HCT116 (cell line): ENCODE data around the gene IMMP2L. TPM values are rescaled to one million over a fixed set of nuclear protein-coding genes. Genes with fewer than 3 reads are reported as not detected.

Source experiments
- ATAC-seq: fragments of 200-7000 bp; cut with Tn5 transposase; 2 replicates; pipeline ENCODE4 v1.9.1; 2020; ENCODE audit warnings: mild to moderate bottlenecking, moderate library complexity
- BruUV-seq: library from RNA; stranded (reverse); fragments of 400-500 nt; replicated peaks from 2 replicates; lab custom pipeline; 2021; lab: Mats Ljungman, UMichigan
- CTCF ChIA-PET: fragments of 300-600 bp; sonication (Branson Sonifier 250); formaldehyde crosslinking; loops from one replicate; lab custom pipeline; 2021; ENCODE audit warnings: antibody characterized with exemption; lab: Charles Lee
- POLR2A ChIA-PET: fragments of 300-600, 350-600 bp; sonication (Branson Sonifier 250); formaldehyde crosslinking; loops from one replicate; lab custom pipeline; 2021; ENCODE audit warnings: antibody characterized with exemption; lab: Charles Lee
- RAD21 ChIA-PET, 2 experiments: fragments of 300-600 bp; sonication (Branson Sonifier 250); formaldehyde crosslinking; loops; one replicate each; lab custom pipeline; 2023; ENCODE audit warnings: low total read pairs in 2 of 2; ENCODE audit not compliant: uncharacterized antibody in 2 of 2, unreplicated experiment in 2 of 2, low non-redundant PET in 1 of 2; lab: Charles Lee
- DNase-seq: peaks from one replicate; pipeline ENCODE4 v3.0.0-alpha.2; 2010; ENCODE audit warnings: low read depth, low spot score
- H2AFZ ChIP-seq: fragments of 200-600 bp; shearing (Covaris generic), sonication (generic); 2 replicates; pipeline ENCODE4 v1.6.1; 2017; ENCODE audit warnings: low read depth, mixed run types, mixed read lengths, antibody characterized with exemption, low read length; ENCODE audit not compliant: poor library complexity, severe bottlenecking
- H3K27ac ChIP-seq: 2 replicates; pipeline ENCODE4 v1.5.1; 2012; ENCODE audit warnings: low read depth, low read length
- H3K27me3 ChIP-seq: fragments of 200-600 bp; sonication (generic); 2 replicates; pipeline ENCODE4 v1.6.1; 2016; ENCODE audit warnings: mixed run types, low read length, mixed read lengths; ENCODE audit not compliant: insufficient read depth
- H3K36me3 ChIP-seq, 2 experiments: fragments of 200-500 bp in 1 of 2; fragments of 200-600 bp in 1 of 2; sonication (Bioruptor generic) in 1 of 2; sonication (generic) in 1 of 2; 2 replicates each; pipeline versions ENCODE4 v1.5.1 to v1.6.1; 2014 to 2016; ENCODE audit warnings: low read length in 2 of 2, inconsistent platforms in 1 of 2, mixed read lengths in 1 of 2, mixed run types in 1 of 2; ENCODE audit not compliant: insufficient read depth in 2 of 2, control insufficient read depth in 1 of 2
- H3K4me1 ChIP-seq, 2 experiments: fragments of 200-600 bp in 1 of 2; sonication (generic) in 1 of 2; 2 replicates each; pipeline versions ENCODE4 v1.5.1 to v1.6.1; 2012 to 2017; ENCODE audit warnings: low read length in 2 of 2, inconsistent platforms in 1 of 2, mild to moderate bottlenecking in 1 of 2, mixed read lengths in 1 of 2, mixed run types in 1 of 2, moderate library complexity in 1 of 2; ENCODE audit not compliant: insufficient read depth in 2 of 2, control insufficient read depth in 1 of 2
- H3K4me2 ChIP-seq: fragments of 200-600 bp; sonication (generic); 2 replicates; pipeline ENCODE4 v1.6.1; 2017; ENCODE audit warnings: mixed run types, low read length, mixed read lengths
- H3K4me3 ChIP-seq, 2 experiments: fragments of 200-600 bp in 1 of 2; sonication (generic) in 1 of 2; replicated peaks in 1 of 2; 2 replicates each; pipeline ENCODE4 v1.5.1; 2011 to 2016; ENCODE audit warnings: low read length in 2 of 2, control low read depth in 1 of 2, low read depth in 1 of 2, mild to moderate bottlenecking in 1 of 2, mixed read lengths in 1 of 2, mixed run types in 1 of 2
- H3K79me2 ChIP-seq: fragments of 200-600 bp; sonication (generic); 2 replicates; pipeline ENCODE4 v1.6.1; 2017; ENCODE audit warnings: mild to moderate bottlenecking, mixed run types, low read length, moderate library complexity, mixed read lengths; ENCODE audit not compliant: insufficient read depth
- H3K9ac ChIP-seq: fragments of 200-600 bp; sonication (generic); 2 replicates; pipeline ENCODE4 v1.6.1; 2016; ENCODE audit warnings: low read length, mixed read lengths
- H3K9me2 ChIP-seq: fragments of 200-600 bp; sonication (generic), shearing (Covaris generic); 2 replicates; pipeline ENCODE4 v1.6.1; 2017; ENCODE audit warnings: mixed run types, mild to moderate bottlenecking, moderate library complexity; ENCODE audit not compliant: insufficient read depth
- H3K9me3 ChIP-seq, 2 experiments: fragments of 200-500 bp in 1 of 2; fragments of 200-600 bp in 1 of 2; sonication (Bioruptor generic) in 1 of 2; sonication (generic) in 1 of 2; 2 replicates each; pipeline ENCODE4 v1.6.1; 2014 to 2017; ENCODE audit warnings: low read length in 2 of 2, mixed read lengths in 2 of 2, inconsistent platforms in 1 of 2, low read depth in 1 of 2, mild to moderate bottlenecking in 1 of 2, mixed run types in 1 of 2, moderate library complexity in 1 of 2; ENCODE audit not compliant: control insufficient read depth in 1 of 2, insufficient read depth in 1 of 2
- H4K20me1 ChIP-seq: fragments of 200-600 bp; sonication (generic), shearing (Covaris generic); 2 replicates; pipeline ENCODE4 v1.6.1; 2017; ENCODE audit warnings: mixed run types, mild to moderate bottlenecking, moderate library complexity; ENCODE audit not compliant: insufficient read depth
- EGR1 ChIP-seq: IDR thresholded peaks from 2 replicates; pipeline ENCODE4 v1.6.1; 2012; ENCODE audit warnings: low read depth
- ELF1 ChIP-seq: IDR thresholded peaks from 2 replicates; pipeline ENCODE4 v1.6.1; 2012; ENCODE audit warnings: low read depth, borderline replicate concordance
- EZH2phosphoT487 ChIP-seq: fragments of 200-600 bp; IDR thresholded peaks from 2 replicates; pipeline ENCODE4 v1.6.1; 2018; ENCODE audit warnings: antibody characterized with exemption, borderline replicate concordance
- JUND ChIP-seq: IDR thresholded peaks from 2 replicates; pipeline ENCODE4 v1.6.1; 2012
- POLR2A ChIP-seq: IDR thresholded peaks from 2 replicates; pipeline ENCODE4 v1.7.0; 2011; ENCODE audit warnings: borderline replicate concordance; ENCODE audit not compliant: insufficient read depth, insufficient read length; ENCODE audit errors: extremely low read depth
- POLR2AphosphoS5 ChIP-seq: IDR thresholded peaks from 2 replicates; pipeline ENCODE4 v1.6.1; 2011; ENCODE audit warnings: mild to moderate bottlenecking, low read depth, low read length, moderate library complexity
- RAD21 ChIP-seq: IDR thresholded peaks from 2 replicates; pipeline ENCODE4 v1.6.1; 2012; ENCODE audit warnings: low read depth, mild to moderate bottlenecking
- SP1 ChIP-seq: IDR thresholded peaks from 2 replicates; pipeline ENCODE4 v1.6.1; 2012; ENCODE audit warnings: low read depth
- TCF7L2 ChIP-seq: IDR thresholded peaks from 2 replicates; pipeline ENCODE4 v1.7.0; 2011; ENCODE audit warnings: borderline replicate concordance, inconsistent platforms; ENCODE audit not compliant: insufficient read depth, insufficient read length; ENCODE audit errors: extremely low read depth
- YY1 ChIP-seq: IDR thresholded peaks from 2 replicates; pipeline ENCODE4 v1.6.1; 2011; ENCODE audit warnings: low read length, low read depth, moderate library complexity, mild to moderate bottlenecking; ENCODE audit not compliant: insufficient replicate concordance; ENCODE audit errors: extremely low read depth
- ZFX ChIP-seq: fragments of 450-650 bp; IDR thresholded peaks from 2 replicates; pipeline ENCODE4 v1.6.1; 2017
- ZNF274 ChIP-seq: fragments of 200-500 bp; sonication (Bioruptor generic); IDR thresholded peaks from 2 replicates; pipeline ENCODE4 v1.6.1; 2014; ENCODE audit warnings: mild to moderate bottlenecking, low read depth, low read length, inconsistent platforms
- intact Hi-C: fragments of 100-400 bp; cut with micrococcal nuclease; formaldehyde crosslinking; loops from 2 replicates; pipeline ENCODE4 v1.10.0; 2022
- total RNA-seq: library from RNA; stranded (reverse); gene quantifications from one replicate; pipeline ENCODE4 v1.2.1, GENCODE V29; 2021; ENCODE audit not compliant: unreplicated experiment
- TF ChIP-seq, protein P1 (sequence below), 3 experiments: fragments of 200-600 bp in 1 of 3; sonication (generic) in 1 of 3; IDR thresholded peaks in 2 of 3; conservative IDR thresholded peaks in 1 of 3; 2 replicates each; pipeline ENCODE4 v1.5.1; 2012 to 2017; ENCODE audit warnings: low read depth in 2 of 3, low read length in 2 of 3, antibody characterized with exemption in 1 of 3, borderline replicate concordance in 1 of 3, control low read depth in 1 of 3, mild to moderate bottlenecking in 1 of 3, mixed read lengths in 1 of 3, mixed run types in 1 of 3, moderate library complexity in 1 of 3; ENCODE audit not compliant: insufficient read depth in 1 of 3
- TF ChIP-seq, protein P2 (sequence below): IDR thresholded peaks from 2 replicates; pipeline ENCODE4 v1.6.1; 2012
- TF ChIP-seq, protein P3 (sequence below): IDR thresholded peaks from 2 replicates; pipeline ENCODE4 v1.6.1; 2012; ENCODE audit warnings: low read depth
- TF ChIP-seq, protein P4 (sequence below): IDR thresholded peaks from 2 replicates; pipeline ENCODE4 v1.6.1; 2012

The IMMP2L gene
- total RNA-seq, 1 experiment from 2014 or later, result 21.1 TPM

DNA sequence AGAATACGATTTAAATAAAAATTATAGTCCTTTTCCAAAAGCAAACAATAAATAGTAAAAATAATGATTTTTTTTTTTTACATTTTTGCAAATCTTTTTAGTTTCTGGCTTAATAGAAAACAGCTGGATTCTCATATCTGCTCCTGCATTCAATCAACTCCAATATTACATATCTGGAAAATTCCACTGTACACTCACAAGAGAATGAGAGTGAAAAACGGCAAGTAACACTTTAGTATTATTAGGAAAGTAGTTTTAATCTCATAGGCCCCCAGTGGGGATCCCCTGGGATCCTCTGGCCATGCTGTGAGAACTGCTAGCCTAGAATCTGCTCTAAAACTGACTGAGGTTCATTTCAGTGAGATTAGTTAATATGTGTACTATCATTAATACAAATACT is 599.9 kb downstream of the IMMP2L start:
- TF ChIP-seq RAD21 (no peak), EZH2phosphoT487 (no peak), SP1 (no peak), ZFX (no peak), POLR2AphosphoS5 (no peak), TCF7L2 (no peak), JUND (no peak), ZNF274 (no peak), YY1 (no peak), EGR1 (no peak), ELF1 (no peak), POLR2A (no peak)
- TF ChIP-seq, protein P1, sequence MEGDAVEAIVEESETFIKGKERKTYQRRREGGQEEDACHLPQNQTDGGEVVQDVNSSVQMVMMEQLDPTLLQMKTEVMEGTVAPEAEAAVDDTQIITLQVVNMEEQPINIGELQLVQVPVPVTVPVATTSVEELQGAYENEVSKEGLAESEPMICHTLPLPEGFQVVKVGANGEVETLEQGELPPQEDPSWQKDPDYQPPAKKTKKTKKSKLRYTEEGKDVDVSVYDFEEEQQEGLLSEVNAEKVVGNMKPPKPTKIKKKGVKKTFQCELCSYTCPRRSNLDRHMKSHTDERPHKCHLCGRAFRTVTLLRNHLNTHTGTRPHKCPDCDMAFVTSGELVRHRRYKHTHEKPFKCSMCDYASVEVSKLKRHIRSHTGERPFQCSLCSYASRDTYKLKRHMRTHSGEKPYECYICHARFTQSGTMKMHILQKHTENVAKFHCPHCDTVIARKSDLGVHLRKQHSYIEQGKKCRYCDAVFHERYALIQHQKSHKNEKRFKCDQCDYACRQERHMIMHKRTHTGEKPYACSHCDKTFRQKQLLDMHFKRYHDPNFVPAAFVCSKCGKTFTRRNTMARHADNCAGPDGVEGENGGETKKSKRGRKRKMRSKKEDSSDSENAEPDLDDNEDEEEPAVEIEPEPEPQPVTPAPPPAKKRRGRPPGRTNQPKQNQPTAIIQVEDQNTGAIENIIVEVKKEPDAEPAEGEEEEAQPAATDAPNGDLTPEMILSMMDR (IDR thresholded peaks at IDR 0.05 in 2 of 3, conservative IDR thresholded peaks at IDR 0.05 in 1 of 3; ENCODE audit: borderline replicate concordance in 1 of 3, insufficient read depth in 1 of 3, low read depth in 2 of 3, low read length in 2 of 3), result no peak
- TF ChIP-seq, protein P2, sequence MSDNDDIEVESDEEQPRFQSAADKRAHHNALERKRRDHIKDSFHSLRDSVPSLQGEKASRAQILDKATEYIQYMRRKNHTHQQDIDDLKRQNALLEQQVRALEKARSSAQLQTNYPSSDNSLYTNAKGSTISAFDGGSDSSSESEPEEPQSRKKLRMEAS, result no peak
- TF ChIP-seq, protein P3, sequence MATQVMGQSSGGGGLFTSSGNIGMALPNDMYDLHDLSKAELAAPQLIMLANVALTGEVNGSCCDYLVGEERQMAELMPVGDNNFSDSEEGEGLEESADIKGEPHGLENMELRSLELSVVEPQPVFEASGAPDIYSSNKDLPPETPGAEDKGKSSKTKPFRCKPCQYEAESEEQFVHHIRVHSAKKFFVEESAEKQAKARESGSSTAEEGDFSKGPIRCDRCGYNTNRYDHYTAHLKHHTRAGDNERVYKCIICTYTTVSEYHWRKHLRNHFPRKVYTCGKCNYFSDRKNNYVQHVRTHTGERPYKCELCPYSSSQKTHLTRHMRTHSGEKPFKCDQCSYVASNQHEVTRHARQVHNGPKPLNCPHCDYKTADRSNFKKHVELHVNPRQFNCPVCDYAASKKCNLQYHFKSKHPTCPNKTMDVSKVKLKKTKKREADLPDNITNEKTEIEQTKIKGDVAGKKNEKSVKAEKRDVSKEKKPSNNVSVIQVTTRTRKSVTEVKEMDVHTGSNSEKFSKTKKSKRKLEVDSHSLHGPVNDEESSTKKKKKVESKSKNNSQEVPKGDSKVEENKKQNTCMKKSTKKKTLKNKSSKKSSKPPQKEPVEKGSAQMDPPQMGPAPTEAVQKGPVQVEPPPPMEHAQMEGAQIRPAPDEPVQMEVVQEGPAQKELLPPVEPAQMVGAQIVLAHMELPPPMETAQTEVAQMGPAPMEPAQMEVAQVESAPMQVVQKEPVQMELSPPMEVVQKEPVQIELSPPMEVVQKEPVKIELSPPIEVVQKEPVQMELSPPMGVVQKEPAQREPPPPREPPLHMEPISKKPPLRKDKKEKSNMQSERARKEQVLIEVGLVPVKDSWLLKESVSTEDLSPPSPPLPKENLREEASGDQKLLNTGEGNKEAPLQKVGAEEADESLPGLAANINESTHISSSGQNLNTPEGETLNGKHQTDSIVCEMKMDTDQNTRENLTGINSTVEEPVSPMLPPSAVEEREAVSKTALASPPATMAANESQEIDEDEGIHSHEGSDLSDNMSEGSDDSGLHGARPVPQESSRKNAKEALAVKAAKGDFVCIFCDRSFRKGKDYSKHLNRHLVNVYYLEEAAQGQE, result no peak
- TF ChIP-seq, protein P4, sequence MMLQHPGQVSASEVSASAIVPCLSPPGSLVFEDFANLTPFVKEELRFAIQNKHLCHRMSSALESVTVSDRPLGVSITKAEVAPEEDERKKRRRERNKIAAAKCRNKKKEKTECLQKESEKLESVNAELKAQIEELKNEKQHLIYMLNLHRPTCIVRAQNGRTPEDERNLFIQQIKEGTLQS, result no peak
- TF ChIP-seq, all 23 proteins: peak for 0
- RAD21 ChIA-PET, result no interaction called here
- POLR2A ChIA-PET, result no interaction called here

More for the DNA sequence above, 599.9 kb downstream of the IMMP2L start:
- no peak overlapping the region for H3K4me2 ChIP-seq
- no peak overlapping the region for H3K27ac ChIP-seq
- H3K27me3 ChIP-seq, result no peaks in the 10 kb centered on the region
- no peak for ATAC-seq
- H3K4me3 ChIP-seq, result no peak overlapping the region
- no peaks in the 10 kb centered on the region for H3K4me1 ChIP-seq
- no peaks in the 10 kb centered on the region for H3K79me2 ChIP-seq
- CTCF ChIA-PET, result no interaction called here
- H2AFZ ChIP-seq, result no peak overlapping the region
- intact Hi-C loops, result no loop called here
- no TSS peak for BruUV-seq
- H3K9ac ChIP-seq, result no peak overlapping the region
- no peaks in the 10 kb centered on the region for H4K20me1 ChIP-seq
- H3K9me2 ChIP-seq, result no peaks in the 10 kb centered on the region
- H3K36me3 ChIP-seq, result no peaks in the 10 kb centered on the region
- no peak for DNase-seq
- no peaks in the 10 kb centered on the region for H3K9me3 ChIP-seq
